HFFc6 (cell line): ENCODE results near the gene B4GALT5. TPM values are rescaled to one million over a fixed set of nuclear protein-coding genes. Genes with fewer than 3 reads are reported as not detected.
"Not testable (repeated sequence)": the region's sequence is repeated elsewhere in the genome, so short reads cannot be mapped to it uniquely, and the experiment has no call there.

Experiments
- DNase-seq: peaks from one replicate; pipeline ENCODE4 v3.0.0-alpha.2; 2018
- H3K27ac Mint-ChIP-seq: 2 replicates; pipeline ENCODE4 v1.8.0; 2020; ENCODE audit warnings: mild to moderate bottlenecking, mixed read lengths
- H3K27me3 Mint-ChIP-seq: 2 replicates; pipeline ENCODE4 v1.8.0; 2021; ENCODE audit warnings: mild to moderate bottlenecking, moderate library complexity, mixed read lengths; ENCODE audit not compliant: insufficient read depth
- H3K36me3 Mint-ChIP-seq: 2 replicates; pipeline ENCODE4 v1.8.0; 2021; ENCODE audit warnings: low read depth, mixed read lengths
- H3K4me1 Mint-ChIP-seq: 2 replicates; pipeline ENCODE4 v1.8.0; 2020; ENCODE audit warnings: low read depth, mixed read lengths
- H3K4me3 Mint-ChIP-seq: 2 replicates; pipeline ENCODE4 v1.8.0; 2020; ENCODE audit warnings: mild to moderate bottlenecking, moderate library complexity, mixed read lengths
- H3K9me3 Mint-ChIP-seq: 2 replicates; pipeline ENCODE4 v1.8.0; 2020; ENCODE audit warnings: mild to moderate bottlenecking, mixed read lengths
- total RNA-seq, 6 experiments: library from RNA; stranded (reverse); fragmentation: NEBNext Ultra II Directional; extraction: Animal tissue kit (Norgen Biotek cat#: 25700); gene quantifications; 2 replicates in 1 of 6; 3 replicates in 5 of 6; pipeline ENCODE4 v1.2.3, GENCODE V29; 2021
- TF ChIP-seq, protein P1 (sequence below): fragments of 200-600 bp; sonication (generic); IDR thresholded peaks from 2 replicates; pipeline ENCODE4 v1.5.0; 2021; ENCODE audit warnings: antibody characterized with exemption, mild to moderate bottlenecking

The B4GALT5 gene
- total RNA-seq, 6 experiments from 2014 or later: 19.7 to 25.0 (median 21.9) TPM

DNA sequence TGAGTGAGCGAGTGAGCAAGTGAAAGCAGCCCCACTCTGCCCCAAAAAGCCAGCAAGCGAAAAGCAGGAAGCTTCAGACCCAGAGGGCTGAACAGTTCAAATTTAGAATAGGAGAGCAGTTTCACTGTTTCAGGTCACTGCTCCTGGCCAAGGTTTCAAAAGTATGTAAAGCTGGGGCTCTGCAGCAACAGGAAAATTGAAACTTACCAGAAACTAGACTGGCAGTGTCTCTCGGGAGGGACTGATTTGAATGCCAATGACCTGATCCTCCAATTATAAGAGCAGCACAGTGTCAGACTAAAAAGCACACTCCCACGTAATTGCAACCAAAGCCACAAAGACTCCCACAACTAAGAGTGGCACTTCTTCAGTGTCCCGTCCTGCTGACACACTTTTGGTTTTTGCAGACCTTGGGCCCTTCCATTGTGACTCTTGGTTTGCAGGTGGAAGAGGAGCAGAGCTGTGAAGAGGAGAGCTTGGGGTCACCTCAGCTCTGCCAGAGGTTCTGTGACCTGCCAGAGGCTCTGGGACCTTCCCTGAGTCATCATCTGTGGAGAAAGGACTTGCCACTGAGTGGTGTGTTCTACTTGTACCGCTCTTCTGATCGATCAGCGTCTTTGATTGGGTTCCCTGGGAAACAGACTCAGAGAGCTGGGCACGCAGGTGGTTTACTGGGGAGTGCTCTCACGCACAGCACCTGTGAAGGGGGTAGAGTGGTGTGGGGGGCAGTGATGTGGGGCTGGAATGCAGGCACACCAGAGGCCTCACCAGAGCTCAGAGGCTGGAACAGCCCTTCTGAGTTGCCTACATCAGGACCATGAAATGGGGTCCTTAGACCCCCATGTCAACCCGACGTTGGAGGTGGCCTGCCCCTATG, 93.1 kb downstream of the B4GALT5 start:
- Mint-ChIP-seq H3K36me3 (no peaks in the 10 kb centered on the region), H3K27me3 (peaks cover 15% of the 10 kb centered on the region), H3K4me1 (peaks cover 1% of the 10 kb centered on the region; the same call in 1 of the 2 replicates), H3K4me3 (no peak overlapping the region), H3K9me3 (peaks cover 13% of the 10 kb centered on the region), H3K27ac (no peak overlapping the region)
- no peak for DNase-seq
- TF ChIP-seq, protein P1, sequence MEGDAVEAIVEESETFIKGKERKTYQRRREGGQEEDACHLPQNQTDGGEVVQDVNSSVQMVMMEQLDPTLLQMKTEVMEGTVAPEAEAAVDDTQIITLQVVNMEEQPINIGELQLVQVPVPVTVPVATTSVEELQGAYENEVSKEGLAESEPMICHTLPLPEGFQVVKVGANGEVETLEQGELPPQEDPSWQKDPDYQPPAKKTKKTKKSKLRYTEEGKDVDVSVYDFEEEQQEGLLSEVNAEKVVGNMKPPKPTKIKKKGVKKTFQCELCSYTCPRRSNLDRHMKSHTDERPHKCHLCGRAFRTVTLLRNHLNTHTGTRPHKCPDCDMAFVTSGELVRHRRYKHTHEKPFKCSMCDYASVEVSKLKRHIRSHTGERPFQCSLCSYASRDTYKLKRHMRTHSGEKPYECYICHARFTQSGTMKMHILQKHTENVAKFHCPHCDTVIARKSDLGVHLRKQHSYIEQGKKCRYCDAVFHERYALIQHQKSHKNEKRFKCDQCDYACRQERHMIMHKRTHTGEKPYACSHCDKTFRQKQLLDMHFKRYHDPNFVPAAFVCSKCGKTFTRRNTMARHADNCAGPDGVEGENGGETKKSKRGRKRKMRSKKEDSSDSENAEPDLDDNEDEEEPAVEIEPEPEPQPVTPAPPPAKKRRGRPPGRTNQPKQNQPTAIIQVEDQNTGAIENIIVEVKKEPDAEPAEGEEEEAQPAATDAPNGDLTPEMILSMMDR: no peak

DNA sequence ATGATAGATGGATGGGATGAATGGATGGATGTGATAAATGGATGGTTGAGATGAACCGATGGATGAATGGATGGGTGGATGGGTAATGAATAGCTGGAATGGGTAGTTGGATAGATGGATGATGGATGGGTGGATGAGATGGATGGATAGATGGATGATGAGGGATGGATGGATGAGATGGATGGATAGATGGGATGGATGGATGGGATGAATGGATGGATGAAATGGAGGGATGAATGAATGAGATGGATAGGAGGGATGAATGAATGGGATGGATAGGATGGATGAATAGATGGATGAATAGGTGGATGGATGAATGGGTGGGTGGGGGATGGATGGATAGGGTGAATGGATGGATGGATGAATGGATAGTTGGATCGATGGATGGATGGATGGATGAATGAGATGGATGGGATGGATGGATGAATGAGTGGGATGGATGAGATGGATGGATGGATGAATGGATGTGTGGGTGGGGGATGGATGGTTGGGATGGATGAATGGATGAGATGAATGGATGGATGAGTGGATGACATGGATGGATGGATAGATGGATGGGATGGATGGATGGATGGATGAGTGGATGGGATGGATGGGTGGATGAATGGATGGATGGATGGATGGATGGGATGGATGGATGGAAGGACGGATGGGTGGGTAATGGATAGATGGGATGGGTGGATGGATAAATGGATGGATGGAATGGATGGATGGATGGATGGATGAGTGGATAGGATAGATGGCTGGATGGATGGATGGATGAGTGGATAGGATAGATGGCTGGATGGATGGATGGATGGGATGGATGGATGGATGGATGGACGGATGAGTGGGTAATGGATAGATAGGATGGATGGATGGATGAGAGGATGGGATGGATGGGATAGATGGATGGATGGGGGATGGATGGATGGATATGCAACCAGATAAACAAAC, 94.3 kb downstream of the B4GALT5 start:
- Mint-ChIP-seq H3K27me3 (peaks cover 12% of the 10 kb centered on the region), H3K9me3 (peaks cover 13% of the 10 kb centered on the region), H3K36me3 (no peaks in the 10 kb centered on the region), H3K4me1 (no peaks in the 10 kb centered on the region), H3K4me3 (no peak overlapping the region), H3K27ac (no peak overlapping the region)
- TF ChIP-seq, protein P1: no peak
- no peak for DNase-seq

DNA sequence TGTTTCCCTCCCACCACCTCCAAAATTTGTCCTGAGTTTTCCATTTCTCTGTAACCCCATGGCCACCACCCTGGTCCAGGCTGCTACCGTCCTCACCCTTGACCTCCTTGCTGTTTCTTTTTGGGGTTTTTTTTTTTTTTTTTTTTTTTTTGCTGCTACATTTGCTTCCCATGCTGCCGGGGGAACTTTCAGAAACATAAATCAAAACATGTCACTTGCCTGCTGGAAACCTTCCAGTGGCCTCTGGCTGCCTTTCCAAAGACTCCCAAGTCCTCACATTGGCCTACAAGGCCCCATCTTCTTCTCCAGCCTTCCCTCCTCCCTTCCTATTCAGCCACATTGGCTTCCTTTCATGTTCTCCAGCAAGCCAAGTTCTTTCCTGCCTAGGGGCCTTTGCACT, 95.4 kb downstream of the B4GALT5 start:
- Mint-ChIP-seq H3K9me3 (peaks cover 13% of the 10 kb centered on the region), H3K4me3 (no peak overlapping the region), H3K27me3 (peaks cover 12% of the 10 kb centered on the region), H3K27ac (no peak overlapping the region), H3K4me1 (no peaks in the 10 kb centered on the region), H3K36me3 (no peaks in the 10 kb centered on the region)
- DNase-seq: no peak
- TF ChIP-seq, protein P1: no peak

DNA sequence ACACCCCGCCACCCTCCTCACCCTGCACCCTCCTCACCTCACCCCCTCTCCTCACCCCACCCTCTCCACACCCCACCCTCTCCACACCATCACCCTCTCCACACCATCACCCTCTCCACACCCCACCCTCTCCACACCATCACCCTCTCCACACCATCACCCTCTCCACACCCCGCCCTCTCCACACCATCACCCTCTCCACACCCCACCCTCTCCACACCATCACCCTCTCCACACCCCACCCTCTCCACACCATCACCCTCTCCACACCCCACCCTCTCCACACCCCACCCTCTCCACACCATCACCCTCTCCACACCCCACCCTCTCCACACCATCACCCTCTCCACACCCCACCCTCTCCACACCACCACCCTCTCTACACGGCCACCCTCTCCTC, 96.3 kb downstream of the B4GALT5 start:
- not testable (repeated sequence) for H3K4me3 Mint-ChIP-seq, H3K27ac Mint-ChIP-seq, H3K36me3 Mint-ChIP-seq, DNase-seq, H3K4me1 Mint-ChIP-seq
- H3K27me3 Mint-ChIP-seq: peaks cover 12% of the 10 kb centered on the region
- peaks cover 10% of the 10 kb centered on the region for H3K9me3 Mint-ChIP-seq

DNA sequence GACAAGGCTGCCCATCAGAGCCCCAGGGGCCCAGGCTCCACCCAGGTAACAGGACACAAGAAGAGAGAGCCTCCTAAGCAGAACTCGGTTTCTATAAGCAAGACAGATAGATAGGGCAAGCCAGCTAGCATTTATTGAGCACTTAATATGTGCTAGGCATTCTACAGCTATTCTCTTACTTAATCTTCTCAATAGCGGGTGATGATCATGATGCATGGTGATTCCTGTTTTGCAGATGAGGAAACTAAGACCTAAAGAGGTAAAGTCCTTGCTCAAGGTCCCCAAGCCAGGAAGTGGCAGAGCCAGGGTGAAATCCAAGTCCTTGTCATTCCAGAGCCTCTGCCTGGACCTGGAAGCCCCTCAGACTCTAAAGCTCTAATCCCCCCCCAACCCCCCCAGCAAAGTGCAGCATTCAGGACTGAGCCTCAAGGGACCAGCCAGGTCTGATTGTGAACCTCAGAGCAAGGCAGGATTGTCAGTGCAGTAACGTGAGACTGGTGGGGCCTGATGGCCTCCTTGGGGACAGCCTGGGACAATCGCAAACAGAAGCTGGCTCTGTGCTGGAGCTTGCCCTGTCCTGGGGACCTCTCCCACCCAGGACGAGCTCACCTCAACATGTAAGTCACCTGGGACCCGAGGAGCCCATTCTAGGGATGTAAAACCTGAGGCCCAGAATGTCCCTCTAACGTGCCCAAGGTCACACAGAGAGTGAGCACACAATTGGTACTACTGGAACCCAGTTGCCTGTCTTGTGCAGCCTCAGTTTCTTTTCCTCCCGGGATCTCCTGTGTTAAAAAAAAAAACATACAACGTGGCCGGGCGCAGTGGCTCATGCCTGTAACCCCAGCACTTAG, 97.3 kb downstream of the B4GALT5 start:
- TF ChIP-seq, protein P1: no peak
- no peak for DNase-seq
- Mint-ChIP-seq H3K4me1 (no peaks in the 10 kb centered on the region), H3K27ac (no peak overlapping the region), H3K36me3 (no peaks in the 10 kb centered on the region), H3K27me3 (peaks cover 9% of the 10 kb centered on the region), H3K4me3 (no peak overlapping the region), H3K9me3 (peaks cover under 1% of the 10 kb centered on the region; the same call in 1 of the 2 replicates)
